Activated CD8-positive, alpha-beta memory T cell treated with anti-CD3 and anti-CD28 coated beads, Interleukin-2, amount 50 U/mL, for 48 hours (primary cell): ENCODE measurements around the gene PCGF3.
"Not testable (repeated sequence)": the region's sequence is repeated elsewhere in the genome, so short reads cannot be mapped to it uniquely, and the experiment has no call there.

Experiments
- DNase-seq: peaks from one replicate; pipeline ENCODE4 v3.0.0-alpha.2; 2020

Gene PCGF3

DNA sequence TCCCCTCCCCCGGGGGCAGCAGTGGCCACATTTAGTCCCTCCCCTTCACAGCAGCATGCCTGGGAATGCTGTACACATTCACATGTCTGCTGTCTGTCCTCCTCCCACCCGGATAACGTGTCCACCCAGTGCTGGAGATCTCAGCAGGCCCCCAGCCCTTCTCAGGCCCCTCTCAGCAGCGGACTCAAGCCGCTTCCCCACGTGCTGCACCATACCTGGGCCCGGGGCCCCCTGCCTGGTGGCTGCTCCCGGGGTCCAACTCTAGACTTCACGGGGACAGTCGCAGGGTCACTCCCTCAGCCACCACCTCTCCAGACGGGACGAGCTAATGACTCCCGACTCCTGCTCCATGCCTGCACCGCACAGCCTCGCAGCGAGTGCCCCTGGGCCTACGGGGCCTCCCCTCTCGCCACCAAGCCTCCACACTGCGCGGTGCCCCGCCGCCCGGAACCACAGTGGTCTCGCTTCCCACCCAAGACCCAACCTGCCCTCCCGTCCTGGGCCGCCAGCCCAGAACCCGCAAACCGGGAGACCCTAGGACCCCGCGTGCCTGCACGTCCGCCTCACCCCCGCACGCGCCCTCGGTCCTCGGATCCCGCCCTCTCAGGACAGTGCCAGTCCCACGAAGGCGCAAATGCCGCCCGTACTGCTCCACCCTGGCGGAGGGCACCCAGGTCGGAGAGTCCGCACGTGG lies 1.3 kb upstream of the PCGF3 start:
- DNase-seq, result no peak

DNA sequence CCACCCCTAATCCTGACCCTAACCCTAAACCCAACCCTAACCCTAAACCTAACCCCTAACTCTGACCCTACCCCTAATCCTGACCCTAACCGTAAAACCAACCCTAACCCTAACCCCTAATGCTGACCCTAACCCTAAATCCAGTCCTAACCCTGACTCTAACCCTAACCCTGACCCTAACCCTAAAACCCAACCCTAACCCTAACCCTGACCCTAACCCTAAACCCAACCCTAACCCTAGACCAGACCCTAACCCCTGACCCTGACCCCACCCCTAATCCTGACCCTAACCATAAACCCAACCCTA lies 708 bp upstream of the PCGF3 start:
- DNase-seq, result no peak

DNA sequence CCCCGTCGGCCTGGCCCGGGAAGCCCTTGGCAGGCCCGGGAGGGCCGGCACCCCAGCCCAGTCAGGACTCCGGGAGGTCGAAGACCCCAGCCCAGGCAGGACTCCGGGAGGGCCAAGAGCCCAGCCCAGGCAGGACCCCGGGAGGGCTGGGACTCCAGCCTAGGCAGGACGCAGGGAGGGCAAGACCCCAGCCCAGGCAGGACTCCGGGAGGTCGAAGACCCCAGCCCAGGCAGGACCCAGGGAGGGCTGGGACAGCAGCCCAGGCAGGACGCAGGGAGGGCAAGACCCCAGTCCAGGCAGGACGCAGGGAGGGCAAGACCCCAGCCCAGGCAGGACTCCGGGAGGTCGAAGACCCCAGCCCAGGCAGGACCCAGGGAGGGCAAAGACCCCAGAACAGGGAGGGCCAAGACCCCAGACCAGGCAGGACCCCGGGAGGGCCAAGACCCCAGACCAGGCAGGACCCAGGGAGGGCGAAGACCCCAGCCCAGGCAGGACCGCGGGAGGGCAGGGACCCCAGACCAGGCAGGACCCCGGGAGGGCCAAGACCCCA lies 526 bp downstream of the PCGF3 start:
- DNase-seq, result not testable (repeated sequence)

DNA sequence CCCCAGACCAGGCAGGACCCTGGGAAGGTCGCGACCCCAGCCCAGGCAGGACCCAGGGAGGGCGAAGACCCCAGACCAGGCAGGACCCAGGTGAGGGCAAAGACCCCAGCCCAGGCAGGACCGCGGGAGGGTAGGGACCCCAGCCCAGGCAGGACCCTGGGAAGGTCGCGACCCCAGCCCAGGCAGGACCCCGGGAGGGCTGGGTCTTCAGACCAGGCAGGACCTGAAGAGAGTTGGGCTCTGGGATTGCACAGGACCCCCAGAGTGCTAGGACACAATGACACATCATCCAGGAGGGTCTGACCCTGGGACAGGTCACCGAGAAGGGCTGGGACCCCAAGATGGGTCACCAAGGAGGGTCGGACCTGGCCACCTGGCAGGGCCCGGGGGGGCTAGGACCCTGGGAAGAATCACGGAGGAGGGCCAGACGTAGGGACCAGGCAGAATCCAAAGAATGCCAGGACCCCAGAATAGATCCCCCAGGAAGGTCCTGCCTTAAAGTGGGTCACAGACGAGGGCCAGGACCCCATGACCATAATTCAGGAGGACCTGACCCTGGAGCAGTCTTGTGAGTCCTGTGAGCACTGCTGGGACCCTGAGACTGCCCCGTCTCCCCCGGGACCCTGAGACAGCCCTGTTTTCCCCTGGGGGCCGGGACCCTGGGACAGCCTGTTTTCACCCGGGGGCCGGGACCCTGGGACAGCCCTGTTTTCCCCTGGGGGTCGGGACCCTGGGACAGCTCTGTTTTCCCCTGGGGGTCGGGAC lies 1.4 kb downstream of the PCGF3 start:
- DNase-seq, result no peak

DNA sequence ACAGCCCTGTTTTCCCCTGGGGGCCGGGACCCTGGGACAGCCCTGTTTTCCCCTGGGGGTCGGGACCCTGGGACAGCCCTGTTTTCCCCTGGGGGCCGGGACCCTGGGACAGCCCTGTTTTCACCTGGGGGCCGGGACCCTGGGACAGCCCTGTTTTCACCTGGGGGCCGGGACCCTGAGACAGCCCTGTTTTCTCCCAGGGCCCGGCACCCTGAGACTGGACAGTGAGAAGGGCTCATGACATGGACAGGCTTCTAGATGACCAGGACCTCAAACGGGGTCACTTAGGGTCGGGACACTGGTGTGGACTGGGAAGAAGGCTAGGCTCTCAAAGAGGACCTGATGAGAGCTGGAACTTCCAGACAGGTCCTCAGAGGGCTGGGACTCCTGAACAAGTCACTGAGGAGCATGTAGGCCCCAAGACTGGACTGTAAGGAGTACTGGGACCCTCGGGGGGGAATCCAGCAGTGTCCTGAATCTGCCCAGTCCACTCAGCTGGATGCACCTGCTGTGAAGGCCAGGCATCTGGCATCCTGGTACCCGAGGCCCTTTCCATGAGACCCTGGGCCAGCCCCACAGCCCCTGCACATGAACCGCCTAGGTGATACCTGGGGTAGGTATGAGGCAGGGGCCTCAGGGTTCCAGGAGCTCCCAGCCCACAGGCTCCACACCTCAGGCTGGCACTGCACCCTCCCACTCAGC lies 2.4 kb downstream of the PCGF3 start:
- no peak for DNase-seq

DNA sequence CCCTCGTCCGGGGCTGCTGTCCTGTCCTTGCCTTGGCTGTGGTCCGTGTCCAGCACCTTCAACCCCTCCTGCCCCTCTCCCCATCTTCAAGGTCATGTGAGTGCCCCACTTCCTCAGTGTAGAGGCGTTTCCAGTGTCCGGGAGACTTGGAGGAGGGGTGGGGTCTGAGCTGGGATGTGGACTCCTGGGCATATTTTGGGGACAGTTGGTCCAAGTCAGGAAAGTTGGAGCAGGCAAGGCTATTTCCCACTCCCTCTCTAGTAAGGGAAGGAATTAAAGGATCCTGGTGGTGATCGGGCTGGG lies 3.0 kb downstream of the PCGF3 start:
- no peak for DNase-seq

DNA sequence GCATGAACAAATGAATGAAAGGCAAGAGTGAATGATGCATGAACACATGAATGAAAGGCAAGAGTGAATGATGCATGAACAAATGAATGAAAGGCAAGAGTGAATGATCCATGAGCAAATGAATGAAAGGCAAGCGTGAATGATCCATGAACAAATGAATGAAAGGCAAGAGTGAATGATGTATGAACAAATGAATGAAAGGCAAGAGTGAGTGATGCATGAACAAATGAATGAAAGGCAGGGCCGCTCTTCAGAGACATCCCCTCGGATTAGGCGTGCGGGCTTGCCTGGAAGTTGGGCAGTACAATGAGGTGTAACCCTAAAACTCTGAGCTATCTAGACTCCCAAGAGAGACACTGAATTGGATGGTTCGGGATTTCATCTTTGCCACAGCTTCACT lies 3.7 kb downstream of the PCGF3 start:
- no peak for DNase-seq

DNA sequence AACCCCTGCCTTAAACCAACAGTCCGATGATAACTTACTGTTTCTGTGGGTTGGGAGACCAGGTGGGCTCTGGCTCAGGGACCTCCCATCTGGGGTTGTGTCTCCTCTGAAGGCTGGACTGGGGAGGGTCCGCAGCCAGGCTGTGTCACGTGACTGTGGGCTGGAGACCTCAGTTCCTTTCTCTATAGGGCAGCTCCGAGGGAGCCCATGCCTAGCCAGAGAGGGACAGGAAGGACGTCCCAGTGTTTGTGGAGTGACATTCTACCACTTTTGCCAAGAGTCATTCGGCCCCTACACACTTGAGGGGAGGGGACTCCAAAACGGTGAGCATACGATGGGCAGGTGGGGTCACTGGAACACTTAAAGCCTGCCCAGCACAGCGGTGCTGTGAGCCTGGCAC lies 4.5 kb downstream of the PCGF3 start:
- DNase-seq, result no peak

DNA sequence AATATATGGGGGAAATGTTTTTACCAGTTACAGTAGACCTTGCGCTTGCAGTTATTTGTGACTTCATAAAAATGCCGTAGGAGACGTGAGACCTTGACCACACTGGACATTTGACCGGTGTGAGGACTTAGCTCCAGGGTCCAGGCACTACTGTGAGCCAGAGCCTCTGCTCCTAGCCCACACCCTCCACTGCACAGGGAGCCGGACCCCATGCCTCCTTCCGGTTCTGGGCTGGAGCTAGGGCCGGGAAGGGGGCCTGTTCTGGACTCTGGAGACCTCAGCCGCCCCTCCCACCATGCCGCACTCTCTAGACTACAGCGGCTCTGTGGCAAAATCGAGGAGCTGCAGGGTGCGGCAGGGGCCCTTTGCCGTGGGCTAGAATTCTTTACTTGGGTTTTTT lies 5.3 kb downstream of the PCGF3 start:
- no peak for DNase-seq

DNA sequence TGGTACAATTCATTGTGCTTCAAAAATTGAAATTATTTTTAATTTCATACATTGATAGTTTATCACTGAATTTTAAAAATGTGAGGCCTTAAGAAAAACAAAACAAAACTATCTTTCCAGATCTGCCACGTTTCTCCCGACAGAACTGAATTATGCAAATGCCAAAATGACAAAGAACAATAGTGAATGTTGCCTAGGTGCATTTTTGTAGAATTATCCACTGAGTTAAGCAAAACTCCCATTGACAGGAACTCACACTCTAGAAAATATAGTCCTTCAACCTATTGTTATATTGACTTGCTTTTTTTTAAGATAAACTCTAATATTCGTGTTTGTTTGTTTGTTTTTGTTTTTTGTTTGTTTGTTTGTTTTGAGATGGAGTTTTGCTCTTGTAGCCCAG lies 6.5 kb downstream of the PCGF3 start:
- no peak for DNase-seq

DNA sequence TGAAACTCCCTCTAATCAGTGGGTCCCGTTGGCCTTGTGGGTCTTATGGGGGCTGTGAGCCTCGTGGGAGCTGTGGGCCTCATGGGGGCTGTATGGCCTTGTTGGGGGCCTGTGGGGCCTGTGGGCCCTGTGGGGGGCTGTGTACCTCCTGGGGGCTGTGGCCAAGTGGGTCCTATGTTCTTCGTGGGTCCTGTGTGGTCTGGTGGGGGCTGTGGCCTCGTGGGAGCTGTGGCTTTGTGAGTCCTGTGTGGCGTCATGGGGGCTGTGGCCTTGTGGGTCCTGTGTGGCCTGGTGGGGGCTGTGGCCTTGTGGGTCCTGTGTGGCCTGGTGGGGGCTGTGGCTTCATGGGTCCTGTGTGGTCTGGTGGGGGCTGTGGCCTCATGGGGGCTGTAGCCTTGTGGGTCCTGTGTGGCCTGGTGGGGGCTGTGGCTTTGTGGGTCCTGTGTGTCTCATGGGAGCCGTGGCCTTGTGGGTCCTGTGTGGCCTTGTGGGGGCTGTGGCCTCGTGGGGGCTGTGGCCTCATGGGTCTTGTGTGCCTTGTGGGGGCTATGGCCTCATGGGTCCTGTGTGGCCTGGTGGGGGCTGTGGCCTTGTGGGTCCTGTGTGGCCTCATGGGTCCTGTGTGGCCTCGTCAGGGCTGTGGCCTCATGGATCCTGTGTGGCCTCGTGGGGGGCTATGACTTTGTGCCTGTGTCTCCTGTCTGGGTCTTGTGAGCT lies 7.4 kb downstream of the PCGF3 start:
- DNase-seq, result no peak

DNA sequence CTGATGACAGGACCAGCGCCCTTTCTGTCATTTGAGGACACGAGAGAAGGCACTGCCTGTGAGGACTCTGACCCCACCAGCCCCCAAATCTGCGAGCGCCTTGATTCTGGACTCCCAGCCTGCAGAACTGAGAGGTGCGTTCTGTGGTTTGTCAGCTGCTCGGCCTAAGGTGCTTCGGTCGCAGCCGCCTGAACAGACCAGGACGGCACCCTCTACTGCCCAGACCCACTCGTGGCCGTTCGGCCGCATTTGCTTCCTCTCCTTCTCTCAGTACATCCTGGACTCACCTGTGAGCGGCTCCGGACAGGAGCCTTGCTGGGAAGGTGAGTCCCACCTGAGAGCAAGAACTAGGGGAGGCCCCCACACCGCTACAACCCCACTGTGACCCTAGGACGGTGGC lies 8.5 kb downstream of the PCGF3 start:
- no peak for DNase-seq

DNA sequence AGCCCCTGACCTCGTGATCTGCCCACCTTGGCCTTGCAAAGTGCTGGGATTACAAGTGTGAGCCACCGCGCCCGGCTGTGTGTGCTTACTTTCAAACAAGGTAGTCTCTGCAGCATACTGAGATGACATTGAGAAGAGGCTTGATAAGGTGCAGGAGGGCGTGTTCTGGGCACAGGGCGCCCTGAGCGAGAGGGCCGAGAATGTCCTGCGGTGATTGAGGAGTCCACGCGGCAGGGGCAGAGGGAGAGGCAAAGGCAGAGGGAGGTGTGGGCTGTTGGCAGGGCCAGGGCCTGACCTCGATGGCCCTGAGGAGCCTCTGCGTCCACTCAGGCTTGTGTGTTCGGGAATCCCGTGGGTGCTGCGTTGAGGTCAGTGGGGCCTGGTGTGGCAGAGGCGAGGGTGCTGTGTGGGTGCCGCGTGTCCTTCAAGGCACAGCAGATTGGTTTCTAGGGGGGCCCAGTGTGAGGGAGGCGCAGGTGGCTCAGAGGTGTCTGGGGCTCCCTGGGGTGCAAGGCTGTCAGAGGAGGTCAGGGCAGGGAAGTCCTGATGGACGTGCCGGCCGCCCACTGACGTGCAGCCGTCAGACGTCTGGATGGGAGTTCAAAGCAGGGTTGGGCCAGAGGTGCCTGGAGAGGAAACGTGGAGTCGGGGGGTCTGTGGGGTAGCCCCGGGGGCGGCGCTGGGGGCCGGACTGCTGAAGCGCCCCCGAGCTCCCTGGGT lies 12.1 kb downstream of the PCGF3 start:
- no peak for DNase-seq

DNA sequence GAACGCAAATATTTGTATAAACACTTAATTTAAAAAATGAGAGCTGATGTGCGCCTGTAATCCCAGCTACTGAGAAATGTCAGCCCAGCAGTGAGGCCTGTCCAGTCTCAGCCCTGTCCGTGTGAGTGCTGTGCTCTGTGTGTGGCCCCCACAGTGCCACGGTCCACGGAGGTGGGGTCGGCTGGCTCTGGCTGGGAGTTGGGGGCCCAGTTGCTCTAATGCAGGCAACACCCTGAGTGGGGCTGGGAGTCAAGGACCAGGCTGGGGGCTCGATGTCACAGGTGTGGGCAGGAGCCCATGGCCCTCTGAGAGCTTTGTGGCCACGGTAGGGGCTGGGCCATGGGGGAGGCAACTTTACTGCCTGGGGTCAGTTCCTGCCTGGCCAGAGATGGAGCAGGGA lies 12.8 kb downstream of the PCGF3 start:
- DNase-seq, result no peak

DNA sequence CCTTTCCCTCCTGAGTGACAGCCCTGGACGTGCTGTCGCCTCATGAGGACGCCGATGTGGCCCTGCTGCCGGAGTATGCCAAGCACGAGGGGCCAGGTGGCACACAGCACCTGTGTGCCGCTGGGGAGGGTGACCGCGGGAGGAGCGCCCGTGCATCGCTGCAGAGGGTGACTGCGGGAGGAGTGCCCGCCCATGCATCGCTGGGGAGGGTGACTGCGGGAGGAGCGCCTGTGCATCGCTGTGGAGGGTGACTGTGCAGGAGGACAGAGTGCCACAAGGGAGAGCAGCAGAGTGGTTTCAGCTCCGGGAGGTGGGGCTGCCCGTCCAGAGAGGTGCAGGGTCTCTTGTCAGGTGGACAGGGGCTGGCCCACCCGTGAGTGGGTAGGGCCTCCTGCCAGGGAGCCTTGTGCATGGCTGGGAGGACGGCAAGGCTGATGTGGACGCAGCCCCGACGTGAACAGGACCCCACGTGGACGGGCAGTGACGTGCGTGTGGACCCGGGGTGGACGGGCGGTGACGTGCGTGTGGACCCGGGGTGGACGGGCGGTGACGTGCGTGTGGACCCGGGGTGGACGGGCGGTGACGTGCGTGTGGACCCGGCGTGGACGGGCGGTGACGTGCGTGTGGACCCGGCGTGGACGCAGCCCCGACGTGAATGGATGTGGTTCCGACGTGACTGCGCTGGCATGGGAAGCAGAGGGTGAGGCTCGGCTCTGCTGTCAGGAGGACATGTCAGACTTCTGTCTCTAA lies 14.7 kb downstream of the PCGF3 start:
- no peak for DNase-seq

DNA sequence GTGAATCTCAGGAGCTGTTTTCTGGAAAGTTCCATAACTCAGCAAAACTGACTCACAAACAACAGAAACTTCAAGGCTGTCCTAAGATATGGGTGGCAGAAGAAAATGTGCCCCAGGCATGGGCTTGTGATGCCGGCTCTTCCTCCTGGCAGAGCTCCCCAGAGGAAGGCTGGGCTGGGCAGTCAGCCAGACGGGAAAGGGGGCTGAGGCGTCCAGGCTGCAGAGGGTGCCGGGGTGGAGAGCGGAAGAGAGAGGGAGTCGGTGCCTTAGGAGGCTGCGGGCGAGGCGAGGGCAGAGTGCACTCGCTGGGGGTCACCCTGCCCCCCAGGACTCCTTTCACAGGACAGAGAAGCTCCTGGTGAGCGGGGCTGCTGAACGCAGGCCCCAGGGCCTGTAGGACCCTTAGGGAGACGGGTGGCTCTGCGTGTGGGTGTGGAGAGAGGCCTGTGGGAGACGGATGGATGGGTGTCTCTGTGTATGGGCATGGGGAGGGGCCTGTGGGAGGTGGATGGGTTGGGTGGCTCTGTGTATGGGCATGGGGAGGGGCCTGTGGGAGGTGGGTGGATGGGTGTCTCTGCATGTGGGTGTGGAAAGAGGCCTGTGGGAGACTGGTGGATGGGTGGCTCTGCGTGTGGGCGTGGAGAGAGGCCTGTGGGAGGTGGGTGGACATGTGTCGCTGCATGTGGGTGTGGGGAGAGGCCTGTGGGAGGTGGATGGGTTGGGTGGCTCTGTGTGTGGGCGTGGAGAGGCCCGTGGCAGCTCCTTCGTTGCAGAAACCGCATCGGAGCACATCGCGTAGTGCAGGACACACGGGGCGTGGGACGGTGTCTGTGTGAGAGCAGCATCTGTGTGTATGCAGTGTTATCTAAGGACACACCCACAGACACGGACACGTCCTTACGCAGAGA lies 15.9 kb downstream of the PCGF3 start:
- no peak for DNase-seq

DNA sequence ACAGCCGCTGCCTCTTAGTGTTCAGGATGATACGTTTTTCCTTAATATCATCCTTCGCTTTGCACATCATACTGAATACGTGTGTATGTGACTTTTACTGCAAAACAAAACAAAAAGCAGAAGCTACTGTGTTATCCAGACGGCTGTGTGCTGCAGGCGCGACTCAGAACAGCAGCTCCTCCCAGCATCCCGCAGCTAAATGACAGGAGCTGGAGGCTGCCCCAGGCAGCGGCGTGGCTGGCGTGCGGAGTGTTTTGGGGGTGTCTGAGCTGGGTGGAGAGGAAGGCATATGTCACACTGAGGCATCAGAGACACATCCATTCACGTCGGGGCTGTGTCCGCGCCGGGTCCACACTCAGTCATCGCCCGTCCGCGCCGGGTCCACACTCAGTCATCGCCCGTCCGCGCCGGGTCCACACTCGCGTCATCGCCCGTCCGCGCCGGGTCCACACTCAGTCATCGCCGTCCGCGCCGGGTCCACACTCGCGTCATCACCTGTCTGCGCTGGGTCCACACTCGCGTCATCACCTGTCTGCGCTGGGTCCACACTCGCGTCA lies 16.6 kb downstream of the PCGF3 start:
- no peak for DNase-seq

DNA sequence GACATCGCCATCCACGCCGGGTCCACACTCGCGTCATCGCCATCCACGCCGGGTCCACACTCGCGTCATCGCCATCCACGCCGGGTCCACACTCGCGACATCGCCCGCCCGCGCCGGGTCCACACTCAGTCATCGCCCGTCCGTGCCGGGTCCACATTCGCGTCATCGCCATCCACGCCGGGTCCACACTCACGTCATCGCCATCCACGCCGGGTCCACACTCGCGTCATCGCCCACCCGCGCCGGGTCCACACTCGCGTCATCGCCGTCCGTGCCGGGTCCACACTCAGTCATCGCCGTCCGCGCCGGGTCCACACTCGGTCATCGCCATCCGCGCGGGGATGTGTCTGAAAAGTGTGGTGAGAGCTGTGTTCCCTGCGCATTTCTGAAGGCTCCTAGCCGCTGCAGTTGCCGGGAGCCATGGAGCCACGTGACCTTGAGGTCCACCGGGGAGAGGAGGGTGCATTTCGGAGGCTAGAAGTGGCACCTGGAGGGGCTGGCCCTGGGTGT lies 17.3 kb downstream of the PCGF3 start:
- no peak for DNase-seq

DNA sequence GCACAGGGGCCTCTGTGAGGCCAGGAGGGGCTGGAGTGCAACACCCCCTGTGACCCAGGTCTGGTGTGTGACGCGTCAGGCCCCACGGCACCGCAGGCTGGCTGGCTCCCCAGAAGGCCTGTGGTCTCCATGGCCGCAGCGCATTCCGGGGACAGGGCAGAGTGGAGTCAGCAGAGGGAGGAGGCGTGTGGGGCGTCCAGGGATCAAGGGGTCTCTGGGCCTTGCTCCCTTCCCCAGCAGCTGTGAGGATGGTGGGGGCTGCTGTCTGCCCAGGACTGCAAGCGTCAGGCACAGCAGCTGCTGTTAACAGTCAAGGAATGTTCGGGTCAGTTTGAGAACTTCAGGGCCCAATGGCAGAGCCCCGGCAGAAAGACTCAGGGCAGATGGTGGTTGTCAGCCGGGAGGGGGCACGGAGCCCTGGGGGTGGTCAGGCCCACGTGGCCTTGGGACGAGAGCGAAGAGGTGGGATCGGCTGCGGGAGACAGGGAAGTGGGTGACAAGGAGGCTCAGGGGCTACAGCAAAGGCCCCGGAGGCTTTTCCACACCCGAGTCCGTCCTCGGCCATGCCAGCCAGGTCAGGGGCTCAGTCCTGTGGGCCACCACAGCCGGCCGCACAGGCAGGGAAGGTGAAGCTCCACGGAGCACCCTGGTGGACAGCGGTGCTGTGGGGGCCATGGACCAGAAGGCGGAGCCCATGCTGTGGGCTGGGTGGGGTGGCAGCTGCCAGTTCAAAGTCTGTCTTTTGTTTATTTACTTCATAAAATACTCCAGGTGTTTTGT lies 18.3 kb downstream of the PCGF3 start:
- DNase-seq, result no peak
